Stomach (tissue), 4 donors: Measurements from ENCODE around the gene TMEM240.

Source experiments
- EP300 ChIP-seq: sonication (generic); formaldehyde crosslinking; IDR thresholded peaks from one replicate; pipeline ENCODE4 v1.6.1; 2017; ENCODE audit warnings: antibody characterized with exemption
- POLR2AphosphoS5 ChIP-seq, 3 donors: sonication (generic); formaldehyde crosslinking; IDR thresholded peaks; one replicate each; pipeline ENCODE4 v1.6.1; 2016; ENCODE audit warnings: antibody characterized with exemption in 3 of 3
- TF ChIP-seq, protein P1 (sequence below), 7 experiments: fragments of 450-650 bp in 4 of 7; fragments of 200-600 bp in 3 of 7; sonication (generic) in 3 of 7; IDR thresholded peaks; one replicate each; pipeline ENCODE4 v1.5.1; 2016 to 2019; ENCODE audit warnings: antibody characterized with exemption in 7 of 7, control low read depth in 2 of 7, mild to moderate bottlenecking in 1 of 7

GRCh38 chr1:1560178-1560577, 19.8 kb upstream of the TMEM240 start:
- TF ChIP-seq, protein P1, sequence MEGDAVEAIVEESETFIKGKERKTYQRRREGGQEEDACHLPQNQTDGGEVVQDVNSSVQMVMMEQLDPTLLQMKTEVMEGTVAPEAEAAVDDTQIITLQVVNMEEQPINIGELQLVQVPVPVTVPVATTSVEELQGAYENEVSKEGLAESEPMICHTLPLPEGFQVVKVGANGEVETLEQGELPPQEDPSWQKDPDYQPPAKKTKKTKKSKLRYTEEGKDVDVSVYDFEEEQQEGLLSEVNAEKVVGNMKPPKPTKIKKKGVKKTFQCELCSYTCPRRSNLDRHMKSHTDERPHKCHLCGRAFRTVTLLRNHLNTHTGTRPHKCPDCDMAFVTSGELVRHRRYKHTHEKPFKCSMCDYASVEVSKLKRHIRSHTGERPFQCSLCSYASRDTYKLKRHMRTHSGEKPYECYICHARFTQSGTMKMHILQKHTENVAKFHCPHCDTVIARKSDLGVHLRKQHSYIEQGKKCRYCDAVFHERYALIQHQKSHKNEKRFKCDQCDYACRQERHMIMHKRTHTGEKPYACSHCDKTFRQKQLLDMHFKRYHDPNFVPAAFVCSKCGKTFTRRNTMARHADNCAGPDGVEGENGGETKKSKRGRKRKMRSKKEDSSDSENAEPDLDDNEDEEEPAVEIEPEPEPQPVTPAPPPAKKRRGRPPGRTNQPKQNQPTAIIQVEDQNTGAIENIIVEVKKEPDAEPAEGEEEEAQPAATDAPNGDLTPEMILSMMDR (IDR thresholded peaks at IDR 0.05) = no peak
- no peak for TF ChIP-seq POLR2AphosphoS5 (IDR thresholded peaks at IDR 0.05)
- no peak for TF ChIP-seq EP300
